ENCODE results near the gene ANKRD55.
"Not testable (repeated sequence)": the region's sequence is repeated elsewhere in the genome, so short reads cannot be mapped to it uniquely, and the experiment has no call there.

Gene ANKRD55

GRCh38 chr5:56251918-56252553, 18.9 kb upstream of the ANKRD55 start:
- DNase-seq = no peak

DNA sequence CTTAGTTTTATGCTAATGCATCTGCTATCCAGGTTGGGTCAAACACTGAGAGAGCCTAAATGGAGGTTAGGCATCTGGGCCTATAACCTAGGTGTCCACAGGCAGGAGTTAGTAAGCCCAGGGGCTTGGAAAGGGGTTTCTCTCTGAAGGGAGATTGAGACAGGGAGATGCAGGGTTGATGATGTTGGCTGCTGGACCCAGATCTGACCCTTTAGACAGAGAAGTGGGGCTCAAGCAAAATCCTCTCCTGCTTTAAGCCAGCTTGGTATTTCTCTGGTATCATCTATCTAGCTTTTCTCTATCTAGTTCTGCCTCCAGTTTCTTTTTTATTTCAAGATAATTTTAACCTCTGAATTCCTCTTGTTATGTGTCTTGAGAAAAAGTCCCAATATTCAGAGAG, 18.3 kb upstream of the ANKRD55 start:
- DNase-seq = no peak

GRCh38 chr5:56250011-56250410, 16.9 kb upstream of the ANKRD55 start:
- no peak for DNase-seq

- DNase-seq = not testable (repeated sequence)
These were observed 16.0 kb upstream of the ANKRD55 start for GRCh38 chr5:56249085-56249484.

DNA sequence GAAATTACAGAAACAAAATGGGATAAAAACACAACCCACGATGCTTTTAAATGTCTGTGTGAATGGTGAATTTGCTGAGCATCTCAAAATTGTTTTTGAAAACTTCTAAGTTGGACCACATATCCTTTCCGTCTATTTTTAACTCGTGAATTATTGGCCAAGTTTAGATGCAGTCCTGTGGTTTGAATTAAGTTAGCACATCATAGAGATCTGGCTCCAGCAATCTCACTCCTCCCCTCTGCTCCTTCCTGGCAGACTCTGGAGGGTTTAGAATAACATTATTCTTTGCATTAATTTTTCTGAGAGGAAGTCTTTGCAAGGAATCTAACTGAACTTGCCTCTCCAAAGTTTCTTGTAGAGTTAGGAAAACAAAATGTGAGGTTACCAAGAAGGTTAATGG, 14.5 kb upstream of the ANKRD55 start:
- no peak for DNase-seq

DNA sequence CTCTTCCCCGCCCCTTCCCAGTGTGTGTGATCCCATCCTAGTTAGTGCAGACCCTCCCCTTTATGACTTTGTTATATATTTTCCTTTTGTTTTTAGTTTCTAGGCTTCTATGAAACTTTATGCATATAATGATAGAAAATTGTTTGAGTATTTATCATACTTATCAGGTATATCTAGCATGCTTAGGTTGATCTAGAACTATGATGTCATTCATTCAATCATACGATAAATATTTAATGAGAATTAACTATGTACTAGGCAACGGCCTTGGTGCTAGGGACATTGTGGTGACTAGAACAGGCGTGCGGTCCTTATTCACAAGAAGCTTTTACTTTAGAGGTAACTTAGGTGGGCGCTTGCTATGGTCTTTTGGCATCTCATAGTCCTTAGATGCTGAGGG, 13.6 kb upstream of the ANKRD55 start:
- DNase-seq = no peak

GRCh38 chr5:56245481-56245880, 12.4 kb upstream of the ANKRD55 start:
- DNase-seq = no peak

- DNase-seq = no peak
These were observed 11.5 kb upstream of the ANKRD55 start for GRCh38 chr5:56244627-56245026.

- not testable (repeated sequence) for DNase-seq
These were observed 9.1 kb upstream of the ANKRD55 start for GRCh38 chr5:56242271-56242670.

GRCh38 chr5:56232538-56232937, 592 bp downstream of the ANKRD55 start:
- DNase-seq = no peak

DNA sequence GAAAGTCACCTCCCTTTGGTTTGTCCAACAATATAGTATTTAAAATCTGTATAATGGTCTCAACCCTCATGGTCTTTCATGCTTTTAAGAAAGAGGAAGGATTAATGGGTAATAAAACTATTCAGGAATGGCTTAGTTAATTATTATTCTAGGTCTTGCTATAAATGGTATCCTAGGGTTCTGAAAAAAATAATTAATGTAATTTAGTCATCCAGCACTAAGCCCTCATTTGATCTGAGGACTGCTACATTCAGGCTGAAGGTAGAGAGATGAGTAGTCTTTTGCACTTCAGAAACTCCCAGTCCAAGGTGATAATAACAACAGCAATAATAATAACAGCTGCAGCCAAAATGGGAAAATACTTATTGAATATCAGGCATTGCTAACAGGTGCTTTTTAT, 2.6 kb downstream of the ANKRD55 start:
- no peak for DNase-seq

DNA sequence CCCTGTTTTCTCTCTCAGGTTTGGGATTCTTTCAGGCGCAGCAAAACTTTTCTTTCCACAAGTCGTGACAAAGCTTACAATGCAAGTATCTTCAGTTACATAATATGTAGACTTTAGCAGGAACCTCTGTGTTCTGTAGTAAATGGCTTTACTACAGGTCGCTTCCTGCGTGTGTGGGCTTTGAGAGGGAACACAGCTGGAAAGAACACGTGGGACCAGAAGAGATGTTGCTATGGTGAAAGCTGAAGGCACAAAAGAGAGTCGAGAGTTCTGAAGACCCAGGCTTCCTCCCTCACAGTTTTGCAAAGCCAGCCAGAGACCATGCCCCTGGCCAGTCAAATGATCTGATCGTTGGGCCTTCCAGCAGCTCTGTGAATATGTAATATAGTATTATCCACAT, 4.0 kb downstream of the ANKRD55 start:
- no peak for DNase-seq

DNA sequence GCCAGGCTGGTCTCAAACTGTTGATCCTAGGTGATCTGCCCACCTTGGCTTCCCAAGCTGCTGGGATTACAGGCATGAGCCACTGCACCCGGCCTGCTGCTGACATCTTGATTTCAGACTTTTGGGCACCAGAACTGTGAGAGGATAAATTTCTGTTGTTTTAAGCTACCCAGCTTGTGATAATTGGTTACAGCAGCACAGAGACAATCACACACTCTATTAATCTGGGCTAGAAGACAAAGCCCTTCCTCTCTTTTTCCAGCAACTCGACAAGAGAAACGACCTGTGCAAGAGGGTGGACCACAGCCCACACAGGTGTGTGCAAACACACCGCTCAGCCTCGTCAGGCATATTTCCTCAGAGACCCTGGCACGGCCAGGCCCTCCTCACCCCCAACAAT, 4.5 kb downstream of the ANKRD55 start:
- DNase-seq = no peak

DNA sequence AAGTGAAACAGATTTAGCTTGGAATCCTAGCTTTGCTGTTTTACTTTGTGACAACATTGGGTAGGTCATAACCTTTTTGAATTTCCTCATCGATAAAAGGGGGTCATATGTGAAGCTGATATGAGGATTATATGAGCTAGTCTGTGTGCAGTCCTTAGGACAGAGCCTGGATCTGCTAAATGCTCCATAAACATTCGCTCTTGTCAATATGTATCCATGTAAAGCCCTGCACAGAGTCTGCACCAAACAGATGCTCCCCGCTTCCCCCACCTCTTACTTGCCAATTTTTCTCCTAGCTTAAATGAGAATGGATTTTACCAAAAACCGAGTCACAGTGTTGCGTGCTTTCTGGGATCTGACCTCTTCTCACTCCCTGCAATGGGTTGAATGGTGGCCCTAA, 5.4 kb downstream of the ANKRD55 start:
- no peak for DNase-seq

DNA sequence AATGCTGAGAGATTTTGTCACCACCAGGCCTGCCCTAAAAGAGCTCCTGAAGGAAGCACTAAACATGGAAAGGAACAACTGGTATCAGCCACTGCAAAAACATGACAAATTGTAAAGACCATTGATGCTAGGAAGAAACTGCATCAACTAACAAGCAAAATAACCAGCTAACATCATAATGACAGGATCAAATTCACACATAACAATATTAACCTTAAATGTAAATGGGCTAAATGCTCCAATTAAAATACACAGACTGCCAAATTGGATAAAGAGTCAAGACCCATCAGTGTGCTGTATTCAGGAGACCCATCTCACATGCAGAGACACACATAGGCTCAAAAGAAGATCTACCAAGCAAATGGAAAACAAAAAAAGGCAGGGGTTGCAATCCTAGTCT, 9.8 kb downstream of the ANKRD55 start:
- DNase-seq = not testable (repeated sequence)

DNA sequence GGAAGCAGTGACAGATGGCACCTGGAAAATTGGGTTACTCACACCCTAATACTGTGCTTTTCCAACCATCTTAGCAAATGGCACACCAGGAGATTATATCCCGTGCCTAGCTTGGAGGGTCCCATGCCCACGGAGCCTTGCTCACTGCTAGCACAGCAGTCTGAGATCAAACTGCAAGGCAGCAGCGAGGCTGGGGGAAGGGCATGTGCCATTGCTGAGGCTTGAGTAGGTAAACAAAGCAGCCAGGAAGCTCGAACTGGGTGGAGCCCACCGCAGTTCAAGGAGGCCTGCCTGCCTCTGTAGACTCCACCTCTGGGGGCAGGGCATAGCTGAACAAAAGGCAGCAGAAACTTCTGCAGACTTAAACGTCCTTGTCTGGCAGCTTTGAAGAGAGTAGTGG, 11.5 kb downstream of the ANKRD55 start:
- DNase-seq = not testable (repeated sequence)

DNA sequence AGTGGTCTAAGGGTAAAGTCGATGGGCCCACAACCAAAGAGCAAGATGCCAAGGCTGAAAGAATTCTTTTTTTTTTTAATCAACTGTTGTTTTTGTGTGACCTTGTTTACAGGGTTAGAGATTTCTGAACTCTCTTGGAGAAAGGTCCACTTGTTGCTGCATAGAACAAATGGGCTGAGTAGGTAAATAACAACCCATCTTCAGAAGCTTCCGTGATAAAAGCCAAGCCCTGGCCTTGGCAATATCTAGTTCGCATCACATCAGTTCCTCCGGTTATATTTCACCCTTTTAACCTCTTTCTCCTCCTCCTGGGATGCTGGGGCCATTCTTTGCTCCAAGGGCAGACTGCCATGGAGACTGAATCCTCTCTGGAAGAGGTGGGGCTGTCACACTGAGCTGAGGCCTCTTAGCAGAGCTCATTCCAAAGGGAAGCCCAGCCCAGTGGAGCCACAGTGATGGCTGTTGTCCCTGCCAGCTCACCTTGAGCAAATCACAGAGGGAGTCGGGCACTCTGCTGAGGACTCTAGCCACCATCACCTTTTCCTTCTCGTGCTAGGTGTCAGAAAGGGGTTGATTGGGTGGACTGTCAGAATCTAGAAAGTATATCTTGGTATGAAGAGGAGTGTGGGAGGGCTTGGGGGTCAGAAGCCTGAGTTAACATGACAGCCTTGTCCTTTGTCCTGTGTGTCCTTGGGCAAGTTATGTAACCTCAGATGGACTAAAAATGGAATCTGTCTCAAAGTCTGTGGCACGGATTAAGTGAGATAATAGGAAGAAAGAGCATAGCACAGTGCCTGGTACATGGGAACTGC, 17.9 kb downstream of the ANKRD55 start:
- DNase-seq = no peak

- not testable (repeated sequence) for DNase-seq
These were observed 19.1 kb downstream of the ANKRD55 start for GRCh38 chr5:56213886-56214535.

DNA sequence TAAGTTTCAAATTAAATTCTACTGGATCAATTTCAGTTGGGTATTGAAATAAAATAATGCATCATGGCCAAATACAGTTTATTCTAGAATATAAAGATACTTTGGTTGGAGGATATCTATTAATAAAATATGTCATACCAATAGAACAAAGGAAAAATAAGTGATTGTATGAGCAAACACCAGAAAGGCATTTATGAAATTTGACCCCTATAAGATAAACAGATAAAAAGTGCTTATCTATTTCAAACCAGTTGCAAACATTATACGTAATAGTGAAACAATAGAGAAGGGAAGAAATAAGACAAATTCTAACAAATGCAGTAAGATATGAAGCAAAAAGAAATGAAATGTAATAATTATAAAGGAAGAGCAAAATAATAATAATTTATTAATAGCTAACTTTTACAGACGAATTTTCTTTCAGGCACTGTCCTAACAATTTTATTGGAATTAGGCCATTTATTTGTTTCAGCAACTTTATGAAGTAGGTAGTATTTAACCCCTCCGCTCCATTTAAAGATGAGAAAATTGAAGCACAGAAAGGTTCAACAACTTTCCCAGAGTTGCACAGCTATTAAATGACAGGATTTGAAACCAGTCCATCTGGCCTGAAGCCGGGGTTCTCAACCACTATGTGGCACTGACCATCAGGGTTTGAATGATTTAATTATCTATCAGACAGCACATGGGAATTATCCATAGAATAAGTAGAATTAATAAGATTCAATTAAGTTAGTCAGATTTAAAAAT, 20.8 kb downstream of the ANKRD55 start:
- DNase-seq = no peak

- DNase-seq = no peak
These were observed 21.7 kb downstream of the ANKRD55 start for GRCh38 chr5:56211298-56211865.

DNA sequence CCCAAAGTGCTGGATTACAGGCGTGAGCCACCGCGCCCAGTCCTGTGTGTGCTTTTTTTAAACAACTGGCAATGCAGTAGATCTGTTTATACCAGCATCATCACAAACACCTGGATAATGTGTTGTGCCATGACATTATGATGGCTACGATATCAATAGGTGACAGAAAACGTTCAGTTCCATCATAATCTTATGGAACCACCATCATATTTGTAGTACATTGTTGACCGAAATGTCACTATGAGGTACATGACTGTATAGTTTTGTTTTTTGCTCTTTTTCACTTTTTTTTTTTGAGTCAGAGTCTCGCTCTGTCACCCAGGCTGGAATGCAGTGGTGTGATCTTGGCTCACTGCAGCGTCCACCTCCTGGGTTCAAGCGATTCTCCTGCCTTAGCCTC, 24.4 kb downstream of the ANKRD55 start:
- DNase-seq = no peak

DNA sequence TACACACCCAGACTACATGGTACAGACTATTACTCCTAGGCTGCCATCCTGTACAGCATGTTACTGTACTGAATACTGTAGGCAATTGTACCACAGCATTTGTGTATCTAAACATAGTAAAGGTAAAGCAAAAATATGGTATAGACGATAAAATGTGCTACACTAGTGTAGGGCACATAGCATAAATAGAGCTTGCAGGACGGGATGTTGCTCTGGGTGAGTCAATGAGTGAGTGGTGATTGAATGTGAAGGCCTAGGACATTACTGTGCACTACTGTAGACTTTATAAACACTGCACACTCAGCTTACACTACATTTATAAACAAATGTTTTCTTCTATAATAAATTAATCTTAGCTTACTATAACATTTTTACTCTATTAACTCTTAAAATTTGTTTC, 25.6 kb downstream of the ANKRD55 start:
- no peak for DNase-seq
